HPDE6-E6E7 (cell line): ENCODE results near the gene MGAT5B.
"Not testable (repeated sequence)": the region's sequence is repeated elsewhere in the genome, so short reads cannot be mapped to it uniquely, and the experiment has no call there.

Experiments
- DNase-seq: peaks from one replicate; pipeline ENCODE4 v3.0.0; 2011; ENCODE audit warnings: missing footprints; ENCODE audit errors: extremely low spot score

MGAT5B gene

DNA sequence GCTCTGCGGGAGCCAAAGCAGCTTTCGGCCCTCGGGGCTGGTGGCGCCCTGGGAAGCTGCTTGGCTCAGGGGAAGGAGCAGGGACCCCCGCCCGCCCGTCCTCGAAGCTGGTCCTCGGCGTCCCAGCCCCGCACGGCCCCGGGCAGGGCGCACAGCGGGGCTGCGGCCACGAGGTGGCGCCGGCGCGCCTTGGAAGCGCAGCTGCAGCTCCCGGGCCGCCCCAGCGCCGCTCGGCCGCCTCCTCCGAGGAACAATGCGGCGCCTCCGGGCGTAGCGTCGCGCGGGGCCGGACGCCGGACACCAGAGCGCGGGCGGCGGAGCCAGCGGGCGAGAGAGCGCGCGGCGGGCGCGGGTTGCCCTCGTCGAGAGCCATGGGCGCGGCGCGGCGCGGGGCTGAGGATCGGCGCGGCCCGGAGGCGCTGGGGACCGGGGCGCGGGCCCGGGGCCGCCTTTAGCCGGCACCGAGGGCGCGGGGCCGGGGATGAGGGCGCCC, at the start of gene MGAT5B:
Gene MGAT5B (plus strand): TSS at position 229 of the 493 bp plus-strand sequence. CDS start 626 bp downstream, outside the sequence.
- DNase-seq, result peak; percentile 85

GRCh38 chr17:76820039-76820438, 48.2 kb upstream of the MGAT5B start:
- DNase-seq, result no peak

DNA sequence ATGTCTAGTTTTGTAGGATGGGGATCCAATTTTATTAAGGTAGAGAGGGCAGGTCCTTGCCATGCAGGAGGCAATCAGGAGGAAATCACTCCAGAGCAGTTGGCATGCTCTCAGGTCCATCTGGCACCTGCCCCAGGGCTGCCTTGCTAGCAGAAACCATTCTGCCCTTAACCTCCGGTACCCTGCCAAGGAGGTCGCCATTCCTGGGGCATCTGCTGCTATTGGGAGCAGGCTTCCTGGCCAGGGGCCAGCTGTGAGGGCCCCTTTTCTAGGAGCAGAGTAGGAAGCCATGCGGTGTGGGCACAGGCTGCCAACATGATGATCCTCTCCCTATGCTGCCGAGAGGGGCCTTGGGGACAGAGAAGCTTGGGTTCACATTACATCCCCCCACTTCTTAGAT, 47.6 kb upstream of the MGAT5B start:
- DNase-seq, result no peak

- DNase-seq, result no peak
These were observed 45.9 kb upstream of the MGAT5B start for GRCh38 chr17:76822184-76822778.

- DNase-seq, result no peak
These were observed 44.1 kb upstream of the MGAT5B start for GRCh38 chr17:76824093-76824492.

DNA sequence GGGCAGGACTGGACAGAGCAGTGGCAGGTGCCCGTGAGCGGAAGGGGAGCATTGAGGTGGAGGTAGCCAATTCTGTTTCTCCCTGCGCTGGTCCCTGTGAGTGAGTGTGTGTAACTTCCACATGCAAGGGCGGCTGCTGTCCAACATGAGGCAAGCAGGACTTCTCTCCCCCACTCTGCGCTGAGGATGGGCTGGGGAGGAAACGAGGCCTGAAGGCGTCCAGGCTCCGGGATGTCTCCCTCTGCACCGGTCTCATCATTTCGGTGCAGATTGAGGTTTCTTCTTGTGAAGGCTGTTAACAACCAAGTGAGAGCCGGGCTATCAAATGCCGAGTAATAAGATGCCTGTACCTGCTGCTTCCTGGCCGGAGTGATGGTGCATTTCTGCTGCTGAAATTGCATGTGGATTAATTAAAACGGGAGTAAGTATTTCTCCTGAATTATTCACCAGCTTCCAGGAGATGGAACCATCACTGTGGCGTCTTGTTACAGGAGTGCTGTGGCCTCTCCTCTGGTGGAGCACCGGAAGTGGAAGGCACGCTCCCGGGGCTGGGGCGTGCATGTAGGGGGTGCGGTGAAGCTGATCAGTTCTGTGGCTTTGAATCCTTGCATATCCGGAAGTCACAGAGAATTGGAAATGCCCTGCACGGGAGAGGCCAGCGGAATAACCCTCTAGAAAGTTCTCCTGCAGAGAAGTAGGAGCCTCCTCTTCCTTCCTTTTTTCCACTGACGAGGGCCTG, 41.7 kb upstream of the MGAT5B start:
- no peak for DNase-seq

DNA sequence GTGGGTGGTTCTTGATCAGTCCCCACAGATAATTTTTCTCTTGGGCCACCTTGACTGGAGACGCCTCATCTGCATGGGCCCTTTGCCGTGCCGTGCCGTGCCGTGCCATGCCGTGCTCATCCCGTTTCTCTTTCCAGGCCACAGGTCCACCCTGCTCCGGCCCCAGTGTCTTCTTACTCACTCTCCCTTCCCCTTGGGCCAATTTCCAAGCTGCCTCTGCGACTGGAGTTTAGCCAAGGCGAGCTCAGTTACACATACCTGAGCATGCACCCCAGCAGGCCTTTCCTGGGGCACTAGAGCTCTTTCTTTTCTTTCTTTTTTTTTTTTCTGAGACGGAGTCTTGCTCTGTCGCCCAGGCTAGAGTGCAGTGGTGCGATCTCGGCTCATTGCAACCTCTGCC, 40.5 kb upstream of the MGAT5B start:
- no peak for DNase-seq

DNA sequence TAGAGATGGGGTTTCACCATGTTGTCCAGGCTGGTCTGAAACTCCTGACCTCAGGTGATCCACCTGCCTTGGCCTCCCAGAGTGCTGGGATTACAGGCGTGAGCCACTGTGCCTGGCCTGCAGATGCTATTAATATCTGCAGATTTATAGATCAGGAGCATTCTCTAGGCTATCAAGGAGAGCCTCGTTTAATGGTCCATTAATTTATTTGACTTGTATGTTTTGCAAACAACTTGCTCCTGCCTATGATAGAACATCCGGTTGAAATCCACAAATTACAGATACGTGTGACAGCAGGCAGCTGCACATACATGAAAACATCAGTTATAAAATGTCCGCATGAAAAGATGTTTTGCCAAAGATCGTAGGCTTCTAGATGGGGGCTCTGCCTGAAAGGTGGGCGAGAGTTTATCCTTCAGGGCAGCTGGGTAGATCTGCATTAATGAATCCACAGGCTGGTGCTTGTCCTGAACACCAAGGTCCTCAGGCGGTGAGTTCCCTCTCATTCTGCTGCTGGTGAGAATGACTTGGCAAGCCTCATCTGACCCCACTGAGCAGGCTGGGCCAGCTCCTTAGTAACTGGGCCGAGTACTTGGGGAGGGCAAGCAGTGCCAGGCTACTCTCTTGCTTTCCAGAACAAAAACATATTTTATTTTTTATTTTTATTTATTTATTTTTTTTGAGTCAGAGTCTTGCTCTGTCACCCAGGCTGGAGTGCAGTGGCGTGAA, 37.1 kb upstream of the MGAT5B start:
- no peak for DNase-seq

DNA sequence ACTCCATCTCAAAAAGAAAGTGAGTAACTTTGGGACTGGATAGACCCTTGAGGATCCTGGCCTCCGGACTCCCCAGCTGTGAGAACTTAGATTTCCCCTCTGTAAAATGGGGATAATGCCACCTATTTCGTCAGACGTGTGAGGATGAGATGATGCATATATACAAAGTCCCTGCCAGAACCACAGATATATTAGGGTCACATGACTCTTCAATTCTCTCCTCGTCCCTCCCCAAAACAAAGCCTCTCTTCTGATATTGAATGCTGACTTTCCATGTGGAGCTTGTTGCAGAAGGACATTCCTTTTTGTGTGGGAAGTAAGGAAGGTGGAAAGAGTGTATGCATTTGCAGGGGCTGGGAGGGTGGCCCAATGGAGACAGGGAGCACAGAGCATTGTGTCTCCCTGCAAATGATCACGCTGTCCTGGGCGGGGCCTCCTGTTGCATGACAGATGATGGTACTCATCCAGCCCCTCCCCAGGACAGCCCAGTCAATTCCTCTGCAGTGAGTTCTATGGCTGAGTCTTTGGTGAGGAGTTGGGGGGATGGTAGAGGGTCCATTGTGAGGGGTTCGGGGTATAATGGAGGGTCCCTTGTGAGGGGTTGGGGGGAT, 35.1 kb upstream of the MGAT5B start:
- DNase-seq, result no peak

GRCh38 chr17:76833747-76834146, 34.5 kb upstream of the MGAT5B start:
- DNase-seq, result no peak

DNA sequence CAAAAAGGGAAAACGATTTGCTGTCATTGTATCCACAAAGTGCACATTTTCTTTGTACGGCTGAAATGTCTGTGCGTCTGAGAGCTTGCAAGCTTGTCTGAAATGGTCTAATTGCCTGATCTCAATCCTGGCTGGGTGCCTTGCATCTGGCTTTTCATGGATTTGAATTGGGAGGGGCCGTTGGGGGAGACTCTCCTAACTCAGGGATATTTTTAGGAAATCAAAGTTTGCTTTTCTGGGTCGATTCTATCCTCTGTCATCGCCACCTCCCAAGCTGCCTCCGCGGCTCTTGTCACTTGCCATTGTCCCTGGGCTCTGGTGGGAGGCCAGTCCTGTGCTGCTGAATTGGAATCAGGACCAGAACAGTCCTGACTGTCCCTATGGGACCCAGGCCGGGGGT, 33.3 kb upstream of the MGAT5B start:
- DNase-seq, result no peak

- no peak for DNase-seq
These were observed 27.8 kb upstream of the MGAT5B start for GRCh38 chr17:76840443-76840767.

- DNase-seq, result no peak
These were observed 27.1 kb upstream of the MGAT5B start for GRCh38 chr17:76840884-76841775.

- no peak for DNase-seq
These were observed 26.3 kb upstream of the MGAT5B start for GRCh38 chr17:76841776-76842405.

DNA sequence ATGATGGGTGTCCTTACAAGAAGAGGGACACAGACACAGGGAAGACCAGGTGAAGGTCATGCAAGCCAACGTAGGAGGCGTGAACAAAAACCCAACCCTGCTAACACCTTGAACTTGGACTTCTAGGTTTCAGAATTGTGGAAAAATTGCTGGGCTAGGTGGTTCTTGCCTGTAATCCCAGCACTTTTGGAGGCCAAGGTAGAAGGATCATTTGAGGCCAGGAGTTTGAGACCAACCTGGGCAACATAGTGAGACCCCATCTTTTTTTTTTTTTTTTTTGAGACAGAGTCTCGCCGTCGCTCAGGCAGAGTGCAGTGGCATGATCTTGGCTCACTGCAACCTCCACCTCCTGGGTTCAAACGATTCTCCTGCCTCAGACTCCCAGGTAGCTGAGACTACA, 25.1 kb upstream of the MGAT5B start:
- not testable (repeated sequence) for DNase-seq

- DNase-seq, result no peak
These were observed 24.3 kb upstream of the MGAT5B start for GRCh38 chr17:76843703-76844484.

DNA sequence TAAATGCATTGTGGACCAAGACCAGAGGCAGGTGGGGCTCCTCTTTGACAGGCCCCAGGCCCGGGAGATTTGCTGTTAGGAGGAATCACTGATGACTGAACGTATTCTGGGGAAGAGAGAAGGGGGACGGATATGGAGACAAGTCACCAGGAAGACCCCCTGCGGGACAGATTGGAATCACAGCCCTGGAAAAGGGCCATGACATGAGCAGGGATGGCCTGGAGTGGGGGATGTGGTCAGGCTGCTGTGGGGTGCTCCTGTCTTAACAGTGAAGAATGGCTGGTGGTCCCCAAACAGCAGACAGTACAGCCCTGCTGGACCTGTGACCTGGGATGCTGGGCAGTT, 23.7 kb upstream of the MGAT5B start:
- DNase-seq, result no peak

DNA sequence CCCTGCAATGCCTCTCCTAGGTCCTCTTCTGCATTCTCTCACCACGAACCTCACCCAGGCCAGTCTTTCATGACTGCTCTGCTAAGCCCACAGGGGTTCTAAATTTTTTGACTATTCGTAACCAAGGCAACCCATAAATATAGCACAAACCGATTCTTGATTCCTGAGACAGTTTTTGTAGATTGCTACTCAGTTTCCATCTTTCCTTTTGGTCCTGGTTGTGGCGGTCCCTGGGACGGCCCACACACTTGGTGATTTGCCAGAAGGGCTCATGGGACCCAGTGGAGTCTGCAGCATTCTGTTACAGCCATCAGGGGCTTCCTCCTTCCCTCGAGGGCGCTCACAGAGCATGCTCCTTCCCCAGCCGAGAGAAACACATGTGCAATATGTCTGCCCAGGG, 23.4 kb upstream of the MGAT5B start:
- DNase-seq, result no peak

GRCh38 chr17:76845541-76846017, 22.6 kb upstream of the MGAT5B start:
- no peak for DNase-seq

GRCh38 chr17:76847031-76847430, 21.2 kb upstream of the MGAT5B start:
- DNase-seq, result no peak
